HG03159 (cell line): ENCODE data around the gene PYGO2.

Source experiments
- ATAC-seq: cut with Tn5 transposase; IDR thresholded peaks from one replicate; pipeline ENCODE4 v1.9.1; 2021; ENCODE audit warnings: mild to moderate bottlenecking, moderate library complexity; ENCODE audit not compliant: unreplicated experiment

Gene PYGO2

DNA sequence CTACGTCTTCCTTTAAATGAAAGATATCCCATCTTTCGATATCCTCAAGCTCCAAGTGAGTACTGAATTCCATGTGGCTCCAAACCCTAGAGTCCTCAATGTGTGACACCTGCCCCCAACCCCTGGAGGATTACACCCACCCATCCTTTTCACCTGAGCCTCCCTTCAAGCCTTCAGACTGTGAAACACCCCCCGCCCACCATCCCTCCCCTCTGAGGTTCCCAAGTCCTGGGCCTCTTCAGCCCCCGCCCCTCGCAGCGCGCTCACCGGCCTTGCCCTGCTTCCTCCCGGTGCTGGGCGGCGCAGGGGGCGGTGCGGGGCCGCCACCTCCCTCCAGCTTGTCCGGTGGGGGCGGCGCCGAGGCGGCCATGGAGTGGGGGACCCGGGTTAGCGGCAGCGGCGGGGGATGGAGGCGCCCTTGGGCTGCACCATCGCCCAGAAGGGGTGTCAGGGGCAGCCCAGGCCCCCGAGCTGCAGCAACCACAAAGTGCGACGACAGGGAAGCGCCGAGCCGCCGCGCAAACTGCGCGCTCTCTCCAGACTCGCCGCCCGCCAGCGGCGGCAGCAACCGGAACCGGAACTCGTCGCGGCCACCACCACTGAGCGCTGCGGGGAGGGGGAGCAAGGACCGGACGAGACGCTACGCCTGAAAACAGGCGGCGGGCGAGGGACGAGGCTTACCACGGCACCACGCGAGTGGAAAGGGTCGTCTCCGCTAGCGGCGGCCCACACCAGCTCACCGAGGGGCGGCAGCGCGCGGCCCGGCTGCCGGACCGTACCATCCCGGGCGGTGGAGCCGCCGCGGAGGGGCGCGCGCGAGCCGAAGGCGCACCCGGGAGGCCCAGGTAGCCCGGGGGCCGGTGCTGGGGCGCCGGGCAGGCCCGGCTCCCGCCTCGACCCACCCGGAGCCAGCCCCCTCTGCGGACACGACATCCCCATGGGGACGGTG, at the start of gene PYGO2:
Gene PYGO2, minus strand, starts transcription at position 576 of the 949 bp plus-strand sequence. Its CDS starts 206 bp downstream, at position 370.
- peak; percentile 67 for ATAC-seq

GRCh38 chr1:155011004-155011416, 49.4 kb upstream of the PYGO2 start:
- no peak for ATAC-seq

GRCh38 chr1:155010211-155010918, 48.8 kb upstream of the PYGO2 start:
- no peak for ATAC-seq

- no peak for ATAC-seq
Measured at GRCh38 chr1:155009742-155010141, 48.2 kb upstream of the PYGO2 start.

GRCh38 chr1:155009221-155009711, 47.7 kb upstream of the PYGO2 start:
- no peak for ATAC-seq

DNA sequence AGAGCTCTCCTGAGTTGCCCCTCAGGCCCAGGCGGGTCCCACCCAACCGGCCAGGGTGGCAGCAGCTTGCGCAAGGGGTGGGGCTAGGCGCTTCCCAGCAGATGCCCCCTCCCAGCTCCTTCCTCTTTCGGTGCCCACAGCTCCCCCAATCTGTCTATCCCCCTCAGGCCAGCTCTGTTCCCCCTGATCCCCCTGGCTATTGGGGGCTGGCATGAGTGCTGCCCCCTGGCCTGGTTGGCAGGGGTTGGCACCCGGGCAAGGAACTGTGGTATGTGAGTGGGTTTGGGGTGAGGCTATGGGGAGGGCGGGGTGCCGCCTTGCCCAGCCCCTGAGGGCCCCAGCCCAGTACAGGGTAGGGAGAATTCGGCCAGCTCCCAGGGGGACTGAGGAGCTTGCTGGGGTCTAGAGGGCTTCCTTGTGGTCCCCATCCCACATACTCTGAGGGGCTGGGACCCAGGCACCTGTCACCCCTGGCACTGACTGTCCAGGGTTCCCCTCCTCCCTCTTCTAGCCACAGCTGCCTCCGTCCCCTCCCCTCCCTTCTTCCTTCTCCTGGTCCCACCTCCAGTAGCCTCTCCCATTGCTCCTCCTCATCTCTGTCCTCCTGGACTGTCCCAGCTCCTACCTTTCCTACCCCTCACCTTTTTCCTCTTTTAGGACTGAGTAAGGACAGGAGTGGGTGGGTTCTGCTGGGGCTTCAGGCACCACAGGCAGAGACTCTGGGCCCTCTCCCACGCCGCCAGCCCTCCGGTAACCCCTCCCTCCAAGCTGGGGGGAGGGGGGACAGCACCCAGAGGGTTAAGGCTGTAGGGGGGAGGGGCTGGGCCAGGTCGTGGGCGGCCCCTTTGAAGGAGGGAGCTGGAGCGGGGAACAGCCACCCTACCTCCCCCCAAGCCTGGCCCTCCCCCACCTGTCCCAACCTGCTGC, 46.7 kb upstream of the PYGO2 start:
- no peak for ATAC-seq

- no peak for ATAC-seq
Measured at GRCh38 chr1:155007251-155007828, 45.8 kb upstream of the PYGO2 start.

DNA sequence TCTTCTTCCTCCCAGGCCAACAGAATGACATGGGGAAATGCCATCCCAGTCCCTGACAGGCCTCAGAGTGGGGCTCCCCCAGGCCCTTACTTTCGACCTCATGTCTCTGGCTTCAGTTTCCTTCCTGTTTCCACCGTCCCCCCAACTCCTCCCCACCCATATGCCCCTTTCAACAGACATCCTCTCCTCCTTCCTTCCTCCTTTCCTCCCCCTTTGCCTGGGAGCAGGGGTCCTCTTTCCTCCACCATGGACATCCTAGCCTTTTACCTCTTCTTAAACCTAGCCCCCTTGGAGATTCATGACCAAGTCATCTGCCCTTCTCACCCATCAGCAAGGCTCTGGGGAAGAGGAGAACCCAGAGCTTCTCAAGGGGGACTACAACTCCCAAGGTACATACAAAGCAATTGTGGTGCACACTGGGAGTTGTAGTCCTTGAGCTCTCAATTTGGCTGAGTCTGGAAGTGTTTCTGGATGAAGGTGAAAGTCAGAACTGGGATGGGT, 45.1 kb upstream of the PYGO2 start:
- no peak for ATAC-seq

GRCh38 chr1:155005076-155006011, 43.8 kb upstream of the PYGO2 start:
- ATAC-seq = no peak

GRCh38 chr1:155004352-155005075, 42.9 kb upstream of the PYGO2 start:
- ATAC-seq = no peak

GRCh38 chr1:155003766-155004351, 42.3 kb upstream of the PYGO2 start:
- ATAC-seq = no peak

DNA sequence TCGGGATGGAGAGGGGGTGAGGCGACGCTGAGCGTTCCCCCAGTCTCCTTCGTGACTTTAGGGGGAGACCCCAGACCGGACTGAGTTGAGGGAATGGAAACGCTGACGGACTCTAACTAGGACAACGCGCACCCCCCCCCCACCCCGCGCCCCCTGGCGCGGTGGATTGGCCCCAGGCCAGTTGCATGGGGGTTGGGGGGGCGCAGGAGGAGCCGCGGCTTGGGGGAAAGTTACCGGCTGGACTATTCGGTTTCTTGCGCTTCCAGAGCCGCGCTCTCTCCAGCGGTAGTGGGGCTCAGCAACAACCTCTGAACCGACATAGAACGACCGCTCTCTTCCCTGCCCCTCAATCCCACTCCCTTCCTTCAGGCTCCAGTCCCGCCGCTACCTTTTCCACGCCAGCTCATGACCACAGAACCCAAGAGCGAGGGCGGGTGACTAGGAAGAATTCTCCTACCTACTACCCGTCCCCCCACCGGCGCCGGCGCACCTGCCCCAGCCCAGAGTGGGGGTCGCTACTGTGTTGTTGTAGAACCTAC, 41.7 kb upstream of the PYGO2 start:
- ATAC-seq = no peak

GRCh38 chr1:155002464-155003226, 41.1 kb upstream of the PYGO2 start, which contains the start of gene ZBTB7B:
ZBTB7B (plus strand) TSS chr1:155002802; CDS start chr1:155014661, 11,859 bp downstream.
- peak; percentile 3 for ATAC-seq

DNA sequence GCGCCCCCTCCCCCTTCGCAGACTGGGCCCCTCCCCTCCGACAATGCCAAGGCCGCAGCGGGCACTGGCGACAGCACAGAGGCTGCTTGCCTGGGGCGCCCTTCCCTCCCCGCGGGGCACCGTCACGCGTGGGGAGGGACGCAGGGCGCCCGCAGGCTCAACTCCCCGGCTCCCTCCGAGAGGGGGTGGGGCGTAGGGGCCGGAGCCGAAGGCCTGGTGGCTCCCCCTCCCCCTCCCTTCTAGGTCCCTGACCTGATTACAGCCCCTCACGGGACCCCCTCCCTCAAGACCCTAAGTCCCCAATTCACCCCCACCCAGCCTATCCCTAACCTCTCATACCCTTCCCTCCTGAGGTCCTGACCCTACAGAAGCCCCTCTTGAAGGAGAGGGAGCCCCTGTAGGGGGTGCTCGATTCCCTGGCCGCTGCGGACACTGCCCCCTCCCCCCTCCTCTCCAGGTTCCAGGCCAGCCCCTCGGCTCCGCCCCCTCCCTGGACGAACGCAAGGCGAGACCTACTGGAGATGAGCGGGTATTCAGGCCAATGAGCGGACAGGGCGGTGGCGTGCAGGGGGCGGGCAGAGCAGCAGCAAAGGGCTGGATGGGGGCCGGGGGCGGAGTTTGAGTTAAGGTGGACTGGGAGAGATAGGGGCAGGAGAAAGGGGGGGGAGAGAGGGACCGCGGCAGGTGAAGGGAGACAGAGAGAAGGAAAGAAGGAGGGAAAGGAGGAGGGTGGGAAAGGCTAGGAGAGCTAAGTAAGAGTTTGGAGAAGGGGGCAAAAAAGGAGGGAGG, 40.3 kb upstream of the PYGO2 start:
- ATAC-seq = peak; percentile 58

GRCh38 chr1:155001425-155001674, 39.8 kb upstream of the PYGO2 start:
- no peak for ATAC-seq

DNA sequence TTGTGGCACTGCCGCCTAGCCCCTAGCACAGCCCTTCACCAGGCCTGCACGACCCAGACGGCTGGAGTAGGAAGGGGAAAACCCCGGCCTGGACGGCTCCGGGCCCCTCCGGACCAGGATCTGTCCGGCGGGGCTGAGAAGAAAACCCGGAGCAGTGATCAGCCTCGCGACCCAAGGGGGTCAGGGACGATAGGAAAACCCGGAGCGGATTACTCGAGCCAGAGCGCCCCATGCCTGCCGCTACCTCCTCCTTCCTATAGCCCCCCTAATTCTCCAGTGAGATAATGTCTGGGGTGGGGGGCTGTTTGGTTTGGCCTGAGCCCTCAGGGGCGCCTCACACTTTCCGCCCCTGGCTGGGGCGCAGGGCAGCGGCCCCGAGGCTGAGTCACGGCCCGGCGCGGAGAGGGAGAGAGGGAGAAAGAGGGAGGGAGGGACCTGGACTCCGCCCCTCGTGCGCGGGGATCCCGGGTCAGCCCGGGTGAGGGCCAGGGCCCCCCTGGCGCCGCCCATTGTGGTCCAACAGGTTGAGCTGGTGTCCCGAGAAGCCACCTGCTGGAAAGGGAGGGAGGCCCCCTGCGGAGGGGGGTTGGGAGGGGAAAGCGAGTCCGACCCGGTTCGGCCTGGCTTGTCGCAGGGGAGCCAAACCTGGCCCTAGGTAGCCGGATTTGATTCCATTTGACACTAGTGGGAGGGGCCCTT, 39.3 kb upstream of the PYGO2 start:
- ATAC-seq = peak; percentile 44
